HepG2 (cell line): Measurements from ENCODE around the gene UBE2R2. TPM values are rescaled to one million over a fixed set of nuclear protein-coding genes. Genes with fewer than 3 reads are reported as not detected.

Experiments used
- ARNTL ChIP-seq: sonication (generic); formaldehyde crosslinking; IDR thresholded peaks from 2 replicates; pipeline ENCODE4 v1.4.0; 2020; ENCODE audit warnings: mild to moderate bottlenecking, missing genetic modification reagents
- CREM ChIP-seq, 2 experiments: sonication (generic) in 1 of 2; formaldehyde crosslinking in 1 of 2; IDR thresholded peaks; 2 replicates each; pipeline versions ENCODE4 v1.4.0 to v1.6.1; 2016 to 2020; ENCODE audit warnings: antibody characterized with exemption in 1 of 2, mild to moderate bottlenecking in 1 of 2, missing genetic modification reagents in 1 of 2
- FIP1L1 ChIP-seq: fragments of 200-400 bp; formaldehyde crosslinking; IDR thresholded peaks from 2 replicates; pipeline ENCODE4 v1.6.1; 2018; ENCODE audit warnings: low read depth, mild to moderate bottlenecking, low read length, moderate library complexity, borderline replicate concordance; ENCODE audit not compliant: insufficient read depth
- KAT7 ChIP-seq: IDR thresholded peaks from 2 replicates; pipeline ENCODE4 v1.6.1; 2018; ENCODE audit warnings: borderline replicate concordance, missing compliant biosample characterization
- KLF6 ChIP-seq: IDR thresholded peaks from 2 replicates; pipeline ENCODE4 v1.8.0; 2016; ENCODE audit warnings: missing biosample characterization, missing genetic modification reagents
- MAZ ChIP-seq, 2 experiments: sonication (generic) in 1 of 2; formaldehyde crosslinking in 1 of 2; IDR thresholded peaks; 2 replicates each; pipeline versions ENCODE4 v1.5.0 to v1.6.1; 2012 to 2020; ENCODE audit warnings: low read depth in 2 of 2, mild to moderate bottlenecking in 2 of 2, borderline replicate concordance in 1 of 2, improper control_type of control experiment in 1 of 2, low read length in 1 of 2, missing genetic modification reagents in 1 of 2, moderate library complexity in 1 of 2
- MEIS2 ChIP-seq: sonication (generic); formaldehyde crosslinking; IDR thresholded peaks from 2 replicates; pipeline ENCODE4 v1.9.0; 2021; ENCODE audit warnings: mild to moderate bottlenecking, missing genetic modification reagents
- PHF20 ChIP-seq: sonication (generic); formaldehyde crosslinking; IDR thresholded peaks from 2 replicates; pipeline ENCODE4 v1.5.0; 2020; ENCODE audit warnings: mild to moderate bottlenecking, missing genetic modification reagents
- POLR2A ChIP-seq, 2 experiments: IDR thresholded peaks; 2 replicates each; pipeline ENCODE4 v1.6.1; 2011; ENCODE audit warnings: low read depth in 2 of 2, low read length in 2 of 2, mild to moderate bottlenecking in 1 of 2, moderate library complexity in 1 of 2; ENCODE audit not compliant: insufficient read depth in 1 of 2
- SP5 ChIP-seq: IDR thresholded peaks from 2 replicates; pipeline ENCODE4 v1.6.1; 2016; ENCODE audit warnings: low read depth, borderline replicate concordance
- TAF1 ChIP-seq: sonication (generic); formaldehyde crosslinking; IDR thresholded peaks from 2 replicates; pipeline ENCODE4 v1.4.0; 2020; ENCODE audit warnings: missing genetic modification reagents
- TBX3 ChIP-seq: fragments of 450-650 bp; IDR thresholded peaks from 2 replicates; pipeline ENCODE4 v1.6.1; 2017; ENCODE audit warnings: antibody characterized with exemption, mild to moderate bottlenecking, inconsistent platforms, borderline replicate concordance
- TRAFD1 ChIP-seq: sonication (generic); formaldehyde crosslinking; IDR thresholded peaks from 2 replicates; pipeline ENCODE4 v1.5.1; 2020; ENCODE audit warnings: missing genetic modification reagents, mild to moderate bottlenecking, borderline replicate concordance
- ZBTB37 ChIP-seq: sonication (generic); formaldehyde crosslinking; IDR thresholded peaks from 2 replicates; pipeline ENCODE4 v1.4.0; 2020; ENCODE audit warnings: mild to moderate bottlenecking, missing genetic modification reagents
- ZFP41 ChIP-seq: sonication (generic); formaldehyde crosslinking; IDR thresholded peaks from 2 replicates; pipeline ENCODE4 v1.4.0; 2020; ENCODE audit warnings: mild to moderate bottlenecking, missing genetic modification reagents, borderline replicate concordance
- ZFX ChIP-seq: sonication (generic); formaldehyde crosslinking; IDR thresholded peaks from 2 replicates; pipeline ENCODE4 v1.4.0; 2020; ENCODE audit warnings: mild to moderate bottlenecking, low read depth, missing genetic modification reagents, moderate library complexity
- ZGPAT ChIP-seq: IDR thresholded peaks from 2 replicates; pipeline ENCODE4 v1.6.1; 2016; ENCODE audit warnings: mild to moderate bottlenecking
- ZKSCAN8 ChIP-seq: IDR thresholded peaks from 2 replicates; pipeline ENCODE4 v1.6.1; 2016; ENCODE audit warnings: borderline replicate concordance, missing genetic modification reagents, missing compliant biosample characterization
- ZNF124 ChIP-seq: sonication (generic); formaldehyde crosslinking; IDR thresholded peaks from 2 replicates; pipeline ENCODE4 v1.4.0; 2020; ENCODE audit warnings: missing genetic modification reagents
- ZNF207 ChIP-seq: fragments of 450-650 bp; IDR thresholded peaks from 2 replicates; pipeline ENCODE4 v1.6.1; 2016; ENCODE audit warnings: antibody characterized with exemption, borderline replicate concordance
- ZNF354B ChIP-seq: sonication (generic); formaldehyde crosslinking; IDR thresholded peaks from 2 replicates; pipeline ENCODE4 v1.8.0; 2022; ENCODE audit warnings: mild to moderate bottlenecking, missing genetic modification reagents
- ZNF432 ChIP-seq: sonication (generic); formaldehyde crosslinking; IDR thresholded peaks from 2 replicates; pipeline ENCODE4 v1.5.0; 2020; ENCODE audit warnings: missing genetic modification reagents, mild to moderate bottlenecking, borderline replicate concordance
- ZNF879 ChIP-seq: sonication (generic); formaldehyde crosslinking; IDR thresholded peaks from 2 replicates; pipeline ENCODE4 v1.8.1; 2023; ENCODE audit warnings: missing genetic modification reagents
- ZSCAN29 ChIP-seq: sonication (generic); formaldehyde crosslinking; conservative IDR thresholded peaks from 2 replicates; pipeline ENCODE4 v1.4.0; 2020; ENCODE audit warnings: mild to moderate bottlenecking, missing genetic modification reagents
- polyA plus RNA-seq, 8 experiments: library from polyadenylated mRNA; depleted of rRNA in 3 of 8; stranded (reverse) in 7 of 8; unstranded in 1 of 8; fragments of >200 nt; fragmentation: Illumina TruSeq in 4 of 8; extraction: Trizol in 4 of 8; gene quantifications; 2 replicates each; pipeline versions ENCODE4 v1.2.1 to v1.2.3, GENCODE V29; 2011 to 2016; ENCODE audit warnings: low read depth in 4 of 8, missing spikeins in 1 of 8, mixed read lengths in 1 of 8; ENCODE audit not compliant: insufficient read depth in 1 of 8
- total RNA-seq, 5 experiments: library from RNA; depleted of rRNA; stranded (reverse); fragments of >200 nt; fragmentation: Illumina TruSeq; extraction: Trizol; gene quantifications; 2 replicates each; pipeline ENCODE4 v1.2.3, GENCODE V29; 2016; ENCODE audit warnings: low read depth in 1 of 5

The UBE2R2 gene
- total and polyA plus RNA-seq, 2 of the 13 experiments (the other 11 are each of a cell fraction or from before 2014, with no cell fraction given) = 14.8 to 20.9 TPM

- no peak for TF ChIP-seq ZNF879 (CRISPR knock-in tag)
- peak; percentile 48; the same call in 1 of the 2 replicates for TF ChIP-seq SP5 (CRISPR knock-in tag)
- no peak for TF ChIP-seq ZFX (CRISPR knock-in tag)
- no peak for TF ChIP-seq POLR2A (IDR thresholded peaks at IDR 0.05; ENCODE audit: insufficient read depth in 1 of 2, low read depth in 2 of 2, low read length in 2 of 2)
- peak; percentile 51; the same call in 1 of the 2 replicates for TF ChIP-seq KAT7 (CRISPR knock-in tag)
- no peak for TF ChIP-seq TAF1 (CRISPR knock-in tag)
- TF ChIP-seq ZNF432 = no peak
- TF ChIP-seq ZBTB37 (CRISPR knock-in tag) = no peak
- TF ChIP-seq MAZ (IDR thresholded peaks at IDR 0.05; ENCODE audit: borderline replicate concordance, low read depth, low read length) = no peak
- TF ChIP-seq MAZ (CRISPR knock-in tag; IDR thresholded peaks at IDR 0.05; ENCODE audit: low read depth) = 0 out of 2 replicates have a peak, but pooled peaks have one; percentile 25
- no peak for TF ChIP-seq TRAFD1 (CRISPR knock-in tag)
- peak; percentile 88 for TF ChIP-seq ZKSCAN8 (CRISPR knock-in tag)
- no peak for TF ChIP-seq ZFP41
- TF ChIP-seq ZSCAN29 (CRISPR knock-in tag) = no peak
- peak; percentile 93 for TF ChIP-seq ZGPAT
- TF ChIP-seq ARNTL = no peak
- no peak for TF ChIP-seq ZNF207
- no peak for TF ChIP-seq PHF20 (CRISPR knock-in tag)
- peak; percentile 23; the same call in 1 of the 2 replicates for TF ChIP-seq TBX3
- TF ChIP-seq CREM (IDR thresholded peaks at IDR 0.05) = peak; percentile 79
- no peak for TF ChIP-seq CREM (CRISPR knock-in tag; IDR thresholded peaks at IDR 0.05)
- TF ChIP-seq MEIS2 (CRISPR knock-in tag) = peak; percentile 75; the same call in 1 of the 2 replicates
- 0 out of 2 replicates have a peak, but pooled peaks have one; percentile 38 for TF ChIP-seq KLF6
- no peak for TF ChIP-seq ZNF354B
- TF ChIP-seq ZNF124 (CRISPR knock-in tag) = 0 out of 2 replicates have a peak, but pooled peaks have one; percentile 36
- no peak for TF ChIP-seq FIP1L1
These were observed 123.2 kb downstream of the UBE2R2 start (continued) for GRCh38 chr9:33939924-33940874.
